Kidney epithelial cell (primary cell): Measurements from ENCODE around the gene GOPC. TPM values are rescaled to one million over a fixed set of nuclear protein-coding genes. Genes with fewer than 3 reads are reported as not detected.

Source experiments
- DNase-seq: peaks from one replicate; pipeline ENCODE4 v3.0.0-alpha.2; 2010; ENCODE audit warnings: low read depth
- H3K27me3 ChIP-seq: 2 replicates; pipeline ENCODE4 v1.6.0; 2011; ENCODE audit warnings: low read length; ENCODE audit not compliant: control insufficient read depth, insufficient read depth
- H3K36me3 ChIP-seq: 2 replicates; pipeline ENCODE4 v1.5.1; 2011; ENCODE audit warnings: low read length; ENCODE audit not compliant: control insufficient read depth, insufficient read depth
- H3K4me3 ChIP-seq: 2 replicates; pipeline ENCODE4 v1.5.1; 2011; ENCODE audit warnings: low read depth, mild to moderate bottlenecking, control low read depth, low read length
- CTCF ChIP-seq: IDR thresholded peaks from 2 replicates; pipeline ENCODE4 v1.5.1; 2011; ENCODE audit warnings: mild to moderate bottlenecking, moderate library complexity, low read length, control low read depth, inconsistent platforms; ENCODE audit not compliant: insufficient read depth, poor library complexity, severe bottlenecking
- total RNA-seq: library from RNA; depleted of rRNA; stranded (reverse); fragments of >200 nt; gene quantifications from 2 replicates; pipeline ENCODE4 v1.2.3, GENCODE V29; 2015

GOPC gene
- total RNA-seq, 1 donor from 2014 or later, result 25.9 TPM

- no peaks in the 10 kb centered on the region for H3K27me3 ChIP-seq
- no peak for TF ChIP-seq CTCF
- no peak for DNase-seq
- H3K36me3 ChIP-seq, result no peaks in the 10 kb centered on the region
- no peak overlapping the region for H3K4me3 ChIP-seq
These were observed 34.1 kb downstream of the GOPC start for GRCh38 chr6:117568247-117568646.

- Histone ChIP-seq H3K4me3 (no peak overlapping the region), H3K36me3 (no peaks in the 10 kb centered on the region), H3K27me3 (no peaks in the 10 kb centered on the region)
- no peak for DNase-seq
- TF ChIP-seq CTCF, result no peak
These were observed 37.6 kb downstream of the GOPC start for GRCh38 chr6:117564681-117565080.

- no peak for TF ChIP-seq CTCF
- no peak for DNase-seq
- no peaks in the 10 kb centered on the region for H3K27me3 ChIP-seq
- no peaks in the 10 kb centered on the region for H3K36me3 ChIP-seq
- no peak overlapping the region for H3K4me3 ChIP-seq
These were observed 41.2 kb downstream of the GOPC start for GRCh38 chr6:117561128-117561527.

GRCh38 chr6:117559299-117559698 lies 43.0 kb downstream of the GOPC start:
- Histone ChIP-seq H3K4me3 (no peak overlapping the region), H3K36me3 (no peaks in the 10 kb centered on the region), H3K27me3 (no peaks in the 10 kb centered on the region)
- no peak for DNase-seq
- no peak for TF ChIP-seq CTCF

- Histone ChIP-seq H3K36me3 (no peaks in the 10 kb centered on the region), H3K4me3 (no peak overlapping the region), H3K27me3 (no peaks in the 10 kb centered on the region)
- no peak for DNase-seq
- TF ChIP-seq CTCF, result no peak
These were observed 43.5 kb downstream of the GOPC start for GRCh38 chr6:117558818-117559217.

GRCh38 chr6:117557951-117558350 lies 44.4 kb downstream of the GOPC start:
- no peaks in the 10 kb centered on the region for H3K36me3 ChIP-seq
- DNase-seq, result no peak

More at GRCh38 chr6:117557951-117558350, 44.4 kb downstream of the GOPC start:
- no peak overlapping the region for H3K4me3 ChIP-seq
- TF ChIP-seq CTCF, result no peak
- no peaks in the 10 kb centered on the region for H3K27me3 ChIP-seq
